Measurements from ENCODE around the gene C1orf94. TPM values are rescaled to one million over a fixed set of nuclear protein-coding genes. Genes with fewer than 3 reads are reported as not detected.

The C1orf94 gene
- total and polyA plus RNA-seq, 2 of the 8 experiments (the other 6 are each of a cell fraction or from before 2014, with no cell fraction given): 5.8 to 12.5 TPM

DNA sequence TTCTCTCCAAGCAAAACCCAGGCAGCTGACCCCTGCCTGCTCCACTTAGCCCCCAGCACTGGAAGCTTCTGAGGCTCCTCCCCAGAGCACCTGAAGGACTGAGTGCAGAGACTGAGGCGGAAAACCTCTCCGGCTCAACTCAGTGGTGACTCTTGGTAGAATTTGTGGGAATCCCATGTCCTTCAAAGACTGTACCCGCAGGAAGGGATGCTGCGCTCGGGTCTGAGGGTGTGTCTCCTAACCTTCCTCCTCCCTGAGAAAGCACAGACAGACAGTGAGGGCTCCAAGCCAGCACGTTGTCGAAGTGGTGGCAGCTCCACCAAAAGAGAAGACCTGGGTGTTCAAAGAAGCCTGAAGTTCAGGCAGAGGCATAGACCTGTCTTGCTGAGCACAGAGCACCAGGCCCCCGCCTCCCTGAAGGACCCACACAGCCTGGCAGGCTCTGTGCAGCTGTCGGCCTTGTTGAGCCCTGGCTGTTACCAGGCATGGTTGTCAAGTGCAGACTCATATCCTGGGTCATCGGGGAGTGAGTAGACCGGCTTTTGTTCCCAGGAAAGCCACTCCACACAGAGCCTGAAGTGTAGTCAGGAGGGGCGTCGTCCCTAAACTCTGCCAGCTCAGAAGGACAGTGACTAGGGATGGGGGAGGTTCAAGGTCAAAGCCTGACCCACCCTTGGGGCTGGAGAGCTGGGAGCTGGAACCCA lies 48.4 kb upstream of the C1orf94 start:
- H3K4me3 ChIP-seq (ENCODE audit: extremely low read depth in 1 of 4, insufficient read depth in 2 of 4, low read depth in 3 of 4, low read length in 4 of 4): no peak overlapping the region
- H3K18ac ChIP-seq (ENCODE audit: extremely low read depth, low read length): no peak overlapping the region
- no peaks in the 10 kb centered on the region; the same call in 1 of the 2 replicates for H3K23me2 ChIP-seq (ENCODE audit: low read depth, low read length)
- H2BK12ac ChIP-seq (ENCODE audit: low read depth, low read length): no peak overlapping the region
- H3K9me3 ChIP-seq (ENCODE audit: insufficient read depth in 2 of 2, low read depth in 1 of 2, low read length in 1 of 2): no peaks in the 10 kb centered on the region
- H3K79me2 ChIP-seq (ENCODE audit: control insufficient read depth in 1 of 2, insufficient read depth in 2 of 2, low read length in 2 of 2): peaks cover 0 to 7% of the 10 kb centered on the region in 2 experiments; a peak in 1 of 4 replicates
- H2BK15ac ChIP-seq (ENCODE audit: low read length): no peak overlapping the region
- H3K4me1 ChIP-seq (replicated peaks in 1 of 4; ENCODE audit: control insufficient read depth in 3 of 4, insufficient read depth in 4 of 4, low read length in 3 of 4): no peaks in the 10 kb centered on the region
- no peaks in the 10 kb centered on the region for H3K27me3 ChIP-seq (replicated peaks in 1 of 4; ENCODE audit: control insufficient read depth in 3 of 4, extremely low read depth in 1 of 4, insufficient read depth in 3 of 4, low read length in 3 of 4)
- DNase-seq (ENCODE audit: low read depth in 1 of 2, low spot score in 2 of 2): peak in 1 of 2 experiments; percentile 34
- H2BK120ac ChIP-seq (replicated peaks; ENCODE audit: low read depth, low read length): no peak overlapping the region
- ChIA-PET POLR2A (ENCODE audit: partially characterized antibody) (no interaction called here), CTCF (ENCODE audit: partially characterized antibody) (interaction anchor here (1.0 to 1.4 kb wide), 3 partner anchors 14 to 34 kb away, joined by 3 read pairs; no protein-coding TSS in a partner anchor)
- H2AK5ac ChIP-seq (ENCODE audit: low read depth, low read length): no peak overlapping the region
- H4K8ac ChIP-seq (ENCODE audit: extremely low read depth, insufficient read depth, low read length): no peak overlapping the region; the same call in 1 of the 2 replicates
- peaks cover 6 to 12% of the 10 kb centered on the region in 2 experiments for H4K20me1 ChIP-seq (replicated peaks in 1 of 2; ENCODE audit: control insufficient read depth in 1 of 2, insufficient read depth in 2 of 2, low read length in 2 of 2)
- no peak overlapping the region for H3K56ac ChIP-seq (replicated peaks; ENCODE audit: insufficient read length, low read depth, low read length)
- H3K4ac ChIP-seq (replicated peaks; ENCODE audit: insufficient read length, low read depth, low read length): no peak overlapping the region
- H3K14ac ChIP-seq (ENCODE audit: insufficient read length): no peak overlapping the region
- H2BK5ac ChIP-seq (ENCODE audit: low read depth, low read length): no peak overlapping the region
- H4K5ac ChIP-seq (ENCODE audit: insufficient read length, low read depth, low read length): no peak overlapping the region
- peaks cover 2% of the 10 kb centered on the region; the same call in 1 of the 2 replicates for H3K79me1 ChIP-seq (ENCODE audit: low read depth, low read length)
- no peak for FAIRE-seq
- no peak overlapping the region for H2AFZ ChIP-seq (ENCODE audit: low read length)
- H2BK20ac ChIP-seq (ENCODE audit: low read length): no peak overlapping the region
- no peak overlapping the region for H3K23ac ChIP-seq (ENCODE audit: insufficient read length)
- H3K36me3 ChIP-seq (ENCODE audit: control insufficient read depth in 2 of 4, insufficient read depth in 4 of 4, low read length in 3 of 4): no peaks in the 10 kb centered on the region; a peak in 2 of 8 replicates
- H3K27ac ChIP-seq (ENCODE audit: low read depth, low read length): no peak overlapping the region
- WGBS, 2 experiments (ENCODE audit: extremely low coverage in 1 of 2, insufficient coverage in 1 of 2, insufficient read length in 1 of 2, insufficient replicate concordance in 2 of 2, low coverage in 1 of 2, low lambda C conversion rate in 2 of 2, missing lambda C conversion rate in 1 of 2): 93% methylated on average over 13 of the region's 13 CpGs; no CpG with 5 or more reads in 1 of the 2 experiments
- no peak overlapping the region for H4K91ac ChIP-seq (replicated peaks; ENCODE audit: insufficient read length, low read length)
- no peak overlapping the region for H3K4me2 ChIP-seq (ENCODE audit: insufficient read depth in 1 of 2, low read depth in 2 of 2, low read length in 2 of 2)
- no peak overlapping the region for H3K9ac ChIP-seq (replicated peaks in 1 of 4; ENCODE audit: extremely low read depth in 1 of 4, low read depth in 3 of 4, low read length in 3 of 4)
- TF ChIP-seq MAFK (IDR thresholded peaks at IDR 0.05; ENCODE audit: low read depth, low read length) (no peak), SRF (IDR thresholded peaks at IDR 0.05; ENCODE audit: low read depth, low read length) (no peak), JUN (IDR thresholded peaks at IDR 0.05; ENCODE audit: low read depth, low read length) (no peak), BRCA1 (IDR thresholded peaks at IDR 0.05; ENCODE audit: low read depth, low read length) (no peak), RFX5 (IDR thresholded peaks at IDR 0.05; ENCODE audit: borderline replicate concordance, low read depth, low read length) (no peak), USF2 (IDR thresholded peaks at IDR 0.05; ENCODE audit: low read length) (no peak), FOSL1 (IDR thresholded peaks at IDR 0.05; ENCODE audit: insufficient read depth, low read depth, low read length) (no peak), CBX5 (IDR thresholded peaks at IDR 0.05; ENCODE audit: low read depth, low read length) (no peak)

Measured in H1 (cell line).